Ascending aorta (tissue), 2 donors: ENCODE measurements around the gene ACER3. TPM values are rescaled to one million over a fixed set of nuclear protein-coding genes. Genes with fewer than 3 reads are reported as not detected.

Experiments used
- DNase-seq, 2 donors: peaks; one replicate each; pipeline ENCODE4 v3.0.0-alpha.2; 2019; ENCODE audit warnings: low spot score in 2 of 2
- H3K27ac ChIP-seq, 2 donors: fragments of 200-600 bp; sonication (generic); one replicate each; pipeline ENCODE4 v1.5.1; 2016 to 2017; ENCODE audit warnings: mild to moderate bottlenecking in 1 of 2
- H3K27me3 ChIP-seq: fragments of 200-600 bp; sonication (generic); one replicate; pipeline ENCODE4 v1.5.1; 2017
- H3K36me3 ChIP-seq, 2 donors: fragments of 200-600 bp; sonication (generic); one replicate each; pipeline ENCODE4 v1.5.1; 2016
- H3K4me1 ChIP-seq, 2 donors: fragments of 200-600 bp; sonication (generic); one replicate each; pipeline ENCODE4 v1.5.1; 2016 to 2017; ENCODE audit warnings: mild to moderate bottlenecking in 1 of 2
- H3K4me3 ChIP-seq, 2 donors: fragments of 200-600 bp; sonication (generic); one replicate each; pipeline ENCODE4 v1.5.1; 2016 to 2017; ENCODE audit warnings: mild to moderate bottlenecking in 1 of 2
- H3K9me3 ChIP-seq, 2 donors: fragments of 200-600 bp; sonication (generic); one replicate each; pipeline ENCODE4 v1.5.1; 2016
- CTCF ChIP-seq, 3 experiments: fragments of 200-600 bp in 2 of 3; fragments of 450-650 bp in 1 of 3; sonication (generic) in 2 of 3; IDR thresholded peaks; one replicate each; pipeline ENCODE4 v1.5.1; 2016 to 2019; ENCODE audit warnings: antibody characterized with exemption in 3 of 3, mild to moderate bottlenecking in 1 of 3, moderate library complexity in 1 of 3
- intact Hi-C: fragments of 100-400 bp; cut with DNase I; formaldehyde crosslinking; loops from one replicate; pipeline ENCODE4 v1.15.1; 2023
- total RNA-seq: library from RNA; depleted of rRNA; stranded (reverse); fragments of >200 nt; gene quantifications from one replicate; pipeline ENCODE4 v1.1.0, GENCODE V29; 2016

The ACER3 gene
- total RNA-seq, 1 donor from 2014 or later = 10.5 TPM

DNA sequence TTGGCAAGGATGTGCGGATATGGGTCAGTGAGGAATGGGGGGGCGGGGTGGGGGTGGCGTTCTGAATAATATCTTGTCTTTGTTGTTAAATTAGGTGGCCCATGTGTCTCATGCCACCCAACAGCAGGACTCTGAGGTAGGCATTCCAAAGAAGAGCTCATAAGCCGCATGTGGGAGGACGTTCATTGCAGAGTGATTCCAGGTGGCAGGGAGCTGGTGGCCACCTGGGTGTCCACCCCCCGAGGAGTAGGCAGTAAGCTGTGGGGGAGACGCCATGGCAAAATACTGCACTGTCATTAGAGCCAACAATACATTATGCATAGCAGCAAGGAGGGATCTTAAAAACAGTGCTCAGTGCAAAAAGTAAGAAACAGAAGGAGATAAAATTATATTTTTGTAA, 191.8 kb downstream of the ACER3 start:
- peaks cover 0 to 15% of the 10 kb centered on the region in 2 donors for H3K9me3 ChIP-seq
- no peak overlapping the region for H3K27ac ChIP-seq
- intact Hi-C loops = no loop called here
- no peak for TF ChIP-seq CTCF (IDR thresholded peaks at IDR 0.05)
- no peak for DNase-seq
- H3K36me3 ChIP-seq = no peaks in the 10 kb centered on the region
- H3K4me1 ChIP-seq = no peaks in the 10 kb centered on the region
- H3K4me3 ChIP-seq = no peak overlapping the region
- H3K27me3 ChIP-seq = no peaks in the 10 kb centered on the region

GRCh38 chr11:77053217-77054015, 192.7 kb downstream of the ACER3 start:
- TF ChIP-seq CTCF (IDR thresholded peaks at IDR 0.05) = no peak
- intact Hi-C loops = loop anchor here (2.0 kb wide), 1 partner anchor 27 kb away; no protein-coding TSS in a partner anchor
- H3K36me3 ChIP-seq = no peaks in the 10 kb centered on the region
- no peak overlapping the region for H3K27ac ChIP-seq
- DNase-seq = no peak
- H3K9me3 ChIP-seq = peaks cover 0 to 16% of the 10 kb centered on the region in 2 donors
- H3K4me1 ChIP-seq = no peaks in the 10 kb centered on the region
- no peak overlapping the region for H3K4me3 ChIP-seq
- H3K27me3 ChIP-seq = no peaks in the 10 kb centered on the region

GRCh38 chr11:77054084-77054483, 193.4 kb downstream of the ACER3 start:
- Histone ChIP-seq H3K4me1 (no peaks in the 10 kb centered on the region), H3K27me3 (no peaks in the 10 kb centered on the region), H3K27ac (no peak overlapping the region), H3K36me3 (no peaks in the 10 kb centered on the region), H3K4me3 (no peak overlapping the region), H3K9me3 (peaks cover 0 to 16% of the 10 kb centered on the region in 2 donors)
- TF ChIP-seq CTCF (IDR thresholded peaks at IDR 0.05) = no peak
- intact Hi-C loops = loop anchor here (2.0 kb wide), 1 partner anchor 27 kb away; no protein-coding TSS in a partner anchor
- no peak for DNase-seq

- TF ChIP-seq CTCF (IDR thresholded peaks at IDR 0.05) = no peak
- no peaks in the 10 kb centered on the region for H3K36me3 ChIP-seq
- H3K4me3 ChIP-seq = no peak overlapping the region
- no peak for DNase-seq
- H3K27ac ChIP-seq = no peak overlapping the region
- intact Hi-C loops = loop anchor here (2.0 kb wide), 1 partner anchor 26 kb away; no protein-coding TSS in a partner anchor
- peaks cover 0 to 16% of the 10 kb centered on the region in 2 donors for H3K9me3 ChIP-seq
- H3K27me3 ChIP-seq = no peaks in the 10 kb centered on the region
- no peaks in the 10 kb centered on the region for H3K4me1 ChIP-seq
Observed at GRCh38 chr11:77055101-77055561, 194.4 kb downstream of the ACER3 start.

- intact Hi-C loops = loop anchor here (2.0 kb wide), 1 partner anchor 25 kb away; no protein-coding TSS in a partner anchor
- Histone ChIP-seq H3K27ac (no peak overlapping the region), H3K36me3 (no peaks in the 10 kb centered on the region), H3K4me3 (no peak overlapping the region), H3K27me3 (no peaks in the 10 kb centered on the region), H3K4me1 (no peaks in the 10 kb centered on the region), H3K9me3 (peaks cover 0 to 16% of the 10 kb centered on the region in 2 donors)
- TF ChIP-seq CTCF (IDR thresholded peaks at IDR 0.05) = no peak
- no peak for DNase-seq
Observed at GRCh38 chr11:77055913-77056312, 195.2 kb downstream of the ACER3 start.
